A549 (cell line): ENCODE results near the gene MBD1. TPM values are rescaled to one million over a fixed set of nuclear protein-coding genes. Genes with fewer than 3 reads are reported as not detected.

Experiments used
- ATAC-seq, 2 experiments: fragments of 200-7000 bp in 1 of 2; fragments of >200 bp in 1 of 2; cut with Nextera tagmentation in 1 of 2; cut with Tn5 transposase in 1 of 2; 3 replicates each; pipeline versions ENCODE4 v1.8.0 to v1.9.1; 2018 to 2020; ENCODE audit warnings: mild to moderate bottlenecking in 1 of 2, moderate library complexity in 1 of 2
- CTCF ChIA-PET: fragments of 300-600 bp; sonication (Branson Sonifier 250); formaldehyde crosslinking; extraction: SDS; loops from one replicate; lab custom pipeline; 2021; ENCODE audit warnings: antibody characterized with exemption, inconsistent platforms; lab: Yijun Ruan, JAX
- POLR2A ChIA-PET: fragments of 350-600 bp; formaldehyde crosslinking; extraction: SDS; loops from one replicate; lab custom pipeline; 2021; ENCODE audit warnings: antibody characterized with exemption, inconsistent platforms; lab: Yijun Ruan, JAX
- DNase-seq, 2 experiments: peaks; one replicate each; pipeline versions ENCODE4 v3.0.0 to v3.0.0-alpha.2; 2011 to 2016; ENCODE audit warnings: low read depth in 1 of 2, low spot score in 1 of 2
- FAIRE-seq: peaks from 2 replicates; lab custom pipeline; 2011; peaks lifted over from hg19 to GRCh38; lab: Jason Lieb, UNC
- H3K27ac ChIP-seq, 2 experiments: fragments of >200 bp; sonication (Bioruptor Twin); formaldehyde crosslinking; 3 replicates each; pipeline ENCODE4 v1.5.1; 2016 to 2017
- H3K4me1 ChIP-seq: fragments of >200 bp; sonication (Bioruptor Twin); formaldehyde crosslinking; 3 replicates; pipeline ENCODE4 v1.6.1; 2016
- H3K4me2 ChIP-seq: fragments of >200 bp; sonication (Bioruptor Twin); formaldehyde crosslinking; 3 replicates; pipeline ENCODE4 v1.6.1; 2016
- H3K4me3 ChIP-seq: fragments of >200 bp; sonication (Bioruptor Twin); formaldehyde crosslinking; 3 replicates; pipeline ENCODE4 v1.5.1; 2016
- H3K9me3 ChIP-seq: fragments of >200 bp; sonication (Bioruptor Twin); formaldehyde crosslinking; 3 replicates; pipeline ENCODE4 v1.6.1; 2016
- CBX8 ChIP-seq: fragments of 200-600 bp; sonication (generic); IDR thresholded peaks from 2 replicates; pipeline ENCODE4 v1.6.1; 2016
- CHD2 ChIP-seq: fragments of 150-350 bp; IDR thresholded peaks from 2 replicates; pipeline ENCODE4 v1.6.1; 2014; ENCODE audit warnings: low read length; ENCODE audit not compliant: partially characterized antibody
- CHD4 ChIP-seq: fragments of 200-600 bp; sonication (generic); IDR thresholded peaks from 2 replicates; pipeline ENCODE4 v1.6.1; 2016; ENCODE audit warnings: antibody characterized with exemption, mild to moderate bottlenecking, borderline replicate concordance
- EHF ChIP-seq: fragments of 250-450 bp; sonication (Bioruptor Pico); IDR thresholded peaks from 2 replicates; pipeline ENCODE4 v1.5.0; 2020; ENCODE audit warnings: mild to moderate bottlenecking
- EHMT2 ChIP-seq: fragments of 200-600 bp; sonication (generic); IDR thresholded peaks from 2 replicates; pipeline ENCODE4 v1.6.1; 2016; ENCODE audit warnings: antibody characterized with exemption, low read depth, mild to moderate bottlenecking, moderate library complexity
- EP300 ChIP-seq, 2 experiments: fragments of >200 bp; sonication (Bioruptor Twin); formaldehyde crosslinking; IDR thresholded peaks; 2 replicates in 1 of 2; 3 replicates in 1 of 2; pipeline ENCODE4 v1.6.1; 2016 to 2017
- ESRRA ChIP-seq: fragments of 150-350 bp; IDR thresholded peaks from 2 replicates; pipeline ENCODE4 v1.6.1; 2014; ENCODE audit warnings: mild to moderate bottlenecking, low read length, borderline replicate concordance
- FOSB ChIP-seq: fragments of 250-450 bp; sonication (Bioruptor Pico); IDR thresholded peaks from 2 replicates; pipeline ENCODE4 v1.5.0; 2020; ENCODE audit warnings: mild to moderate bottlenecking, moderate library complexity
- FOSL2 ChIP-seq, 2 experiments: fragments of 450-650 bp in 1 of 2; fragments of >200 bp in 1 of 2; sonication (Bioruptor Twin) in 1 of 2; formaldehyde crosslinking; IDR thresholded peaks; 2 replicates each; pipeline versions ENCODE4 v1.5.0 to v1.6.1; 2016 to 2020; ENCODE audit warnings: mild to moderate bottlenecking in 1 of 2, moderate library complexity in 1 of 2
- GATA3 ChIP-seq: IDR thresholded peaks from 2 replicates; pipeline ENCODE4 v1.6.1; 2012; ENCODE audit warnings: borderline replicate concordance
- HOXA7 ChIP-seq: fragments of 250-450 bp; sonication (Bioruptor Pico); IDR thresholded peaks from 2 replicates; pipeline ENCODE4 v1.5.0; 2020; ENCODE audit warnings: mild to moderate bottlenecking, moderate library complexity
- HOXB5 ChIP-seq: fragments of 250-450 bp; sonication (Bioruptor Pico); IDR thresholded peaks from 2 replicates; pipeline ENCODE4 v1.5.0; 2020; ENCODE audit warnings: mild to moderate bottlenecking, moderate library complexity
- JUNB ChIP-seq: fragments of >200 bp; sonication (Bioruptor Twin); formaldehyde crosslinking; IDR thresholded peaks from 2 replicates; pipeline ENCODE4 v1.6.1; 2016
- KDM1A ChIP-seq: fragments of 200-600 bp; sonication (generic); IDR thresholded peaks from 2 replicates; pipeline ENCODE4 v1.6.1; 2016; ENCODE audit warnings: low read depth, mild to moderate bottlenecking
- MAZ ChIP-seq: fragments of 150-350 bp; IDR thresholded peaks from 2 replicates; pipeline ENCODE4 v1.6.1; 2014; ENCODE audit warnings: antibody characterized with exemption, low read depth, low read length, borderline replicate concordance
- MYC ChIP-seq: IDR thresholded peaks from 2 replicates; pipeline ENCODE4 v1.6.1; 2012; ENCODE audit warnings: mild to moderate bottlenecking, inconsistent platforms, low read length, improper control_type of control experiment, borderline replicate concordance
- NPAS2 ChIP-seq: fragments of 250-450 bp; sonication (Bioruptor Pico); IDR thresholded peaks from 2 replicates; pipeline ENCODE4 v1.8.0; 2022; ENCODE audit warnings: mild to moderate bottlenecking, moderate library complexity, borderline replicate concordance
- NR3C1 ChIP-seq: fragments of >200 bp; sonication (Bioruptor Twin); formaldehyde crosslinking; IDR thresholded peaks from 3 replicates; pipeline ENCODE4 v1.6.1; 2017
- PHF8 ChIP-seq: fragments of 200-600 bp; sonication (generic); IDR thresholded peaks from 2 replicates; pipeline ENCODE4 v1.6.1; 2016; ENCODE audit warnings: low read depth, mild to moderate bottlenecking, antibody characterized with exemption, moderate library complexity, borderline replicate concordance
- POLR2A ChIP-seq: IDR thresholded peaks from 2 replicates; pipeline ENCODE4 v1.6.1; 2012; ENCODE audit warnings: mild to moderate bottlenecking, low read length
- RARB ChIP-seq: fragments of 250-450 bp; sonication (Bioruptor Pico); IDR thresholded peaks from 2 replicates; pipeline ENCODE4 v1.8.0; 2021; ENCODE audit warnings: mild to moderate bottlenecking, moderate library complexity
- RCOR1 ChIP-seq: fragments of 150-350 bp; IDR thresholded peaks from 2 replicates; pipeline ENCODE4 v1.6.1; 2014; ENCODE audit warnings: antibody characterized with exemption, low read length, low read depth
- RFX5 ChIP-seq: fragments of 450-650 bp; IDR thresholded peaks from 2 replicates; pipeline ENCODE4 v1.7.1; 2014; ENCODE audit warnings: antibody characterized with exemption, mild to moderate bottlenecking, moderate library complexity
- SREBF2 ChIP-seq: fragments of 450-650 bp; IDR thresholded peaks from 2 replicates; pipeline ENCODE4 v1.6.1; 2014; ENCODE audit warnings: mild to moderate bottlenecking, moderate library complexity
- TFCP2L1 ChIP-seq: fragments of 250-450 bp; sonication (Bioruptor Pico); IDR thresholded peaks from 2 replicates; pipeline ENCODE4 v1.5.0; 2021; ENCODE audit warnings: mild to moderate bottlenecking
- WGBS: methylation state at CpG from one replicate; pipeline ENCODE4 v1.1.6; 2017; ENCODE audit errors: missing lambda C conversion rate; 5-methylcytosine and 5-hydroxymethylcytosine counted together
- polyA plus RNA-seq, 4 experiments: library from polyadenylated mRNA; depleted of rRNA in 3 of 4; stranded (reverse); fragments of >200 nt; fragmentation: RNase III in 1 of 4; extraction: RNeasy Plus Mini Kit Qiagen cat#74134 plus additional on column Dnase treatment in 1 of 4; gene quantifications; 2 replicates in 3 of 4; 3 replicates in 1 of 4; pipeline ENCODE4 v1.2.3, GENCODE V29; 2011 to 2017
- TF ChIP-seq, protein P1 (sequence below): fragments of 150-350 bp; IDR thresholded peaks from 2 replicates; pipeline ENCODE4 v1.6.1; 2014; ENCODE audit warnings: low read depth, mild to moderate bottlenecking, low read length
- TF ChIP-seq, protein P2 (sequence below): IDR thresholded peaks from 2 replicates; pipeline ENCODE4 v1.6.1; 2012
- TF ChIP-seq, protein P3 (sequence below): fragments of >200 bp; sonication (Bioruptor Twin); formaldehyde crosslinking; IDR thresholded peaks from 3 replicates; pipeline ENCODE4 v1.5.1; 2016
- TF ChIP-seq, protein P4 (sequence below): IDR thresholded peaks from 2 replicates; pipeline ENCODE4 v1.6.1; 2012

MBD1 gene
- polyA plus RNA-seq, 2 of the 4 experiments (the other 2 are of a cell fraction): 27.9 to 28.6 TPM

DNA sequence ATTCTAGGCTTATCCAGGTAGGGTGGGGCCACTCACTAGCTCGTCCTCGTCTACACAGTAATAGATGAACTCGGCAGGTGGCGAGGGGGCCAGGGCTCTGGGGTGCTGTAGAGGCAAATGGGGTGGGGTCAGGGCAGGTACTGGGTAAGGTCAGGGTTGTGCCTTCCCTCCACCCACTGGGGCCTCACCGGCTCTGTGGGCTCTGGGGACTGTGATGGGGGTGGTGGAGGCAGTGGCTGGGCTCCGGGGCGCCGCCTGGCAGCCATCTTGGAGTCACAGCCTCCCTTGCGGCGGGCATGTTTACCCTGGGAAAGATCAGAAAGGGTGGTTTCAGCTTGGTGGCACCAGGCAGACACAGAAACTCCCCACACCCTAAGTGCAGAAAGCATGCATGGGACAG, 6.4 kb downstream of the MBD1 start:
- TF ChIP-seq JUNB (no peak), HOXB5 (CRISPR knock-in tag) (no peak), KDM1A (no peak), EHF (no peak), POLR2A (no peak), CBX8 (no peak), ESRRA (no peak), CHD4 (no peak), GATA3 (no peak)
- CTCF ChIA-PET: no interaction called here
- no peak overlapping the region for H3K4me3 ChIP-seq
- ATAC-seq: no peak
- DNase-seq: no peak
- FAIRE-seq: no peak
- POLR2A ChIA-PET: no interaction called here
- H3K27ac ChIP-seq: no peak overlapping the region
- WGBS: 90% methylated on average over 3 of the region's 10 CpGs
- H3K4me1 ChIP-seq: peaks cover 15% of the 10 kb centered on the region; the same call in 2 of the 3 replicates
- H3K9me3 ChIP-seq: no peaks in the 10 kb centered on the region
- no peak overlapping the region for H3K4me2 ChIP-seq

DNA sequence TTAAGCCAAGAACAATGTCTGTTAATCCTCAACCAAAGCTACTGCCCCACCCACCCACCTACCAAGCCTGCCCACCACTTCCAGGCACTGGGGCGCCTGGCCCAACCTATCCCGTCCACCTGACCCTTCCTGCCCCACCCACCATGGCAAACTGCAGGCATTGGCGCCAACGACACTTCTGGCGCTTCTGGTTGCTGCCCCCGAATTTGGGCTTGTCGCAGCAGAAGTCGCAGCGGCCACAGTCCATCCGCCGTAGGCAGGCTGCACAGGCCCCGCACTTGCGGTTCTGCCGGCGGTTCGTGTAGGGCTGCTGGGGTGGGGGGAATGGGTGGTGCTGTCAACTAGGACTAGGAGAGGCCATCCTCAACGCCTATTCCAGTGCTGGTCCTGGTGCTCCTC, 7.3 kb downstream of the MBD1 start:
- H3K4me1 ChIP-seq: peaks cover 7% of the 10 kb centered on the region; the same call in 1 of the 3 replicates
- FAIRE-seq: no peak
- no peak for ATAC-seq
- H3K4me3 ChIP-seq: no peak overlapping the region
- H3K9me3 ChIP-seq: no peaks in the 10 kb centered on the region
- ChIA-PET POLR2A (no interaction called here), CTCF (no interaction called here)
- DNase-seq: no peak
- H3K27ac ChIP-seq: no peak overlapping the region
- 97% methylated on average over 13 of the region's 17 CpGs for WGBS
- TF ChIP-seq NR3C1: no peak
- TF ChIP-seq RARB (CRISPR knock-in tag): no peak
- TF ChIP-seq SREBF2: no peak
- no peak for TF ChIP-seq EHMT2
- no peak overlapping the region for H3K4me2 ChIP-seq

DNA sequence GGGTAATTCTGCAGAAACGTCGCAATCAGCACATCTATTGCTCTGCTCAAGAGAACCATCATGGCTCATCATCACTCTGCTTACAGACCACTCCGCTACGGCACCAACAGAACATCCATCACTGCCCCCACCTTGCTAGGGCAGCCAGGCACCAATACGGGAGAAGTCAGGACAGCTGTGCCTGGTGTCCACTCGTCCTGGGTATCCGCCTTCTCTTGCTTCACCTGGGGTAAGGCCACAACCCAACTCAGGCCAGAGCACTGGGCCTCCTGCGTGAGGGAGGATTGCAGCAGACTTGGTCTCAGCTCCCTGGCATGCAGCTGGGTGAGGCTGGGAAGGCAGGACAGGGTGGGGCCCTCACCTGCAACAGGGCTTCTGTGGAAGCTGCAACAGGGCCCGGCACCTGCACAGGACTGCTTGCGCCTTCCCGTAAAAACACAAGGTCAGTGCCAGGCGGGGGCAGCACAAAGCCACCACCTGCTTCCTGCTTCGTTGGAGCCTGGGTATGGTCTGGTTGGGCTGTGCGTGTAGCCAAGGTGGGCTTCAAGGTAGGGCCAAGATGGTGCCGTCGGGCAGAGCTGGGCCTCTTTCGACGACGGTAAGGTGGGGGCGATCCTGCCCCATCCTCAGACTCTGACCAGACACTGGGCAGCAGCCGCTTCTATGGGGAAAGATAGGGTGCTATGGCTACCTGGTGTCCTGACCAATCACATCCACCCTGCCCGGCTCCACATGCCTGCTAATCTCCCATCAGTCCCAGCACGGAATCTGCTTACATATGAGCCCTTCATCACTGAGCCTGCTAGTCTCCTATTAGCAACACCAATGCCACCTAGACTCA, 7.9 kb downstream of the MBD1 start:
- Histone ChIP-seq H3K4me2 (no peak overlapping the region), H3K4me1 (peaks cover 3% of the 10 kb centered on the region; the same call in 1 of the 3 replicates), H3K9me3 (no peaks in the 10 kb centered on the region), H3K27ac (no peak overlapping the region), H3K4me3 (no peak overlapping the region)
- TF ChIP-seq MAZ (no peak), EP300 (IDR thresholded peaks at IDR 0.05) (no peak), EHF (no peak), ESRRA (no peak), RCOR1 (no peak), PHF8 (no peak), RFX5 (no peak)
- TF ChIP-seq, protein P1, sequence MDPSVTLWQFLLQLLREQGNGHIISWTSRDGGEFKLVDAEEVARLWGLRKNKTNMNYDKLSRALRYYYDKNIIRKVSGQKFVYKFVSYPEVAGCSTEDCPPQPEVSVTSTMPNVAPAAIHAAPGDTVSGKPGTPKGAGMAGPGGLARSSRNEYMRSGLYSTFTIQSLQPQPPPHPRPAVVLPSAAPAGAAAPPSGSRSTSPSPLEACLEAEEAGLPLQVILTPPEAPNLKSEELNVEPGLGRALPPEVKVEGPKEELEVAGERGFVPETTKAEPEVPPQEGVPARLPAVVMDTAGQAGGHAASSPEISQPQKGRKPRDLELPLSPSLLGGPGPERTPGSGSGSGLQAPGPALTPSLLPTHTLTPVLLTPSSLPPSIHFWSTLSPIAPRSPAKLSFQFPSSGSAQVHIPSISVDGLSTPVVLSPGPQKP: no peak
- TF ChIP-seq, protein P2, sequence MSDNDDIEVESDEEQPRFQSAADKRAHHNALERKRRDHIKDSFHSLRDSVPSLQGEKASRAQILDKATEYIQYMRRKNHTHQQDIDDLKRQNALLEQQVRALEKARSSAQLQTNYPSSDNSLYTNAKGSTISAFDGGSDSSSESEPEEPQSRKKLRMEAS: no peak
- 94% methylated on average over 15 of the region's 23 CpGs for WGBS
- CTCF ChIA-PET: no interaction called here
- FAIRE-seq: no peak
- ATAC-seq: no peak
- POLR2A ChIA-PET: no interaction called here
- DNase-seq: no peak

DNA sequence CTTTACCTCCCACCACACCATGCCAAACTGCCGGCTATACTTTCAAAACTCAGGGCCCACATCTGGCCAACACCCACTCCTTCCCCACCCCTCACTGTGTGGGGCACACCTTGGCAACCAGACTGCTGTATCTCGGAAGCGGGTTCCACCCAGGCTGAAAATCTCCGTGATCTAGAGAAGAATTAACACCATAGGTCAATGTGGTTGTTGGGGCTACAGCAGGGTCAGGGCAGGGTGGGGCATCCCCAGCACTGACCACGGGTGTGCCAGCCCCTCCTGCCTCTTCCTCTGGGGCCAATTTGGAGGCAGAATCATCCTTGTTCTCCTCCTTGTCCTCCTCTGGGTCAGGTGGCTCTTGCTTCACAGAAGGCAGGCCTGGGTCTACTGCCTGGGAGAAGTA, 8.8 kb downstream of the MBD1 start:
- CTCF ChIA-PET: no interaction called here
- H3K4me2 ChIP-seq: no peak overlapping the region
- ATAC-seq (no peak), DNase-seq (no peak), FAIRE-seq (no peak)
- no peaks in the 10 kb centered on the region for H3K9me3 ChIP-seq
- H3K4me3 ChIP-seq: no peak overlapping the region
- WGBS: 93% methylated on average over 3 of the region's 5 CpGs
- POLR2A ChIA-PET: no interaction called here
- no peak overlapping the region for H3K27ac ChIP-seq
- peaks cover 2% of the 10 kb centered on the region; the same call in 1 of the 3 replicates for H3K4me1 ChIP-seq
- TF ChIP-seq HOXA7: no peak
- no peak for TF ChIP-seq MAZ
- TF ChIP-seq MYC: no peak
- no peak for TF ChIP-seq CHD2
- no peak for TF ChIP-seq TFCP2L1 (CRISPR knock-in tag)
- TF ChIP-seq FOSL2 (IDR thresholded peaks at IDR 0.05): no peak
- no peak for TF ChIP-seq FOSL2 (CRISPR knock-in tag; IDR thresholded peaks at IDR 0.05)
- no peak for TF ChIP-seq FOSB (CRISPR knock-in tag)
- no peak for TF ChIP-seq POLR2A
- no peak for TF ChIP-seq NPAS2 (CRISPR knock-in tag)
- TF ChIP-seq, protein P3, sequence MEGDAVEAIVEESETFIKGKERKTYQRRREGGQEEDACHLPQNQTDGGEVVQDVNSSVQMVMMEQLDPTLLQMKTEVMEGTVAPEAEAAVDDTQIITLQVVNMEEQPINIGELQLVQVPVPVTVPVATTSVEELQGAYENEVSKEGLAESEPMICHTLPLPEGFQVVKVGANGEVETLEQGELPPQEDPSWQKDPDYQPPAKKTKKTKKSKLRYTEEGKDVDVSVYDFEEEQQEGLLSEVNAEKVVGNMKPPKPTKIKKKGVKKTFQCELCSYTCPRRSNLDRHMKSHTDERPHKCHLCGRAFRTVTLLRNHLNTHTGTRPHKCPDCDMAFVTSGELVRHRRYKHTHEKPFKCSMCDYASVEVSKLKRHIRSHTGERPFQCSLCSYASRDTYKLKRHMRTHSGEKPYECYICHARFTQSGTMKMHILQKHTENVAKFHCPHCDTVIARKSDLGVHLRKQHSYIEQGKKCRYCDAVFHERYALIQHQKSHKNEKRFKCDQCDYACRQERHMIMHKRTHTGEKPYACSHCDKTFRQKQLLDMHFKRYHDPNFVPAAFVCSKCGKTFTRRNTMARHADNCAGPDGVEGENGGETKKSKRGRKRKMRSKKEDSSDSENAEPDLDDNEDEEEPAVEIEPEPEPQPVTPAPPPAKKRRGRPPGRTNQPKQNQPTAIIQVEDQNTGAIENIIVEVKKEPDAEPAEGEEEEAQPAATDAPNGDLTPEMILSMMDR: no peak
- TF ChIP-seq RARB (CRISPR knock-in tag): no peak
- TF ChIP-seq, protein P4, sequence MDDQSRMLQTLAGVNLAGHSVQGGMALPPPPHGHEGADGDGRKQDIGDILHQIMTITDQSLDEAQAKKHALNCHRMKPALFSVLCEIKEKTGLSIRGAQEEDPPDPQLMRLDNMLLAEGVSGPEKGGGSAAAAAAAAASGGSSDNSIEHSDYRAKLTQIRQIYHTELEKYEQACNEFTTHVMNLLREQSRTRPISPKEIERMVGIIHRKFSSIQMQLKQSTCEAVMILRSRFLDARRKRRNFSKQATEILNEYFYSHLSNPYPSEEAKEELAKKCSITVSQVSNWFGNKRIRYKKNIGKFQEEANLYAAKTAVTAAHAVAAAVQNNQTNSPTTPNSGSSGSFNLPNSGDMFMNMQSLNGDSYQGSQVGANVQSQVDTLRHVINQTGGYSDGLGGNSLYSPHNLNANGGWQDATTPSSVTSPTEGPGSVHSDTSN: no peak
